Cardiac septum (tissue), 1 donor: ENCODE data around the gene TBPL1. TPM values are rescaled to one million over a fixed set of nuclear protein-coding genes. Genes with fewer than 3 reads are reported as not detected.
"Not testable (repeated sequence)": the region's sequence is repeated elsewhere in the genome, so short reads cannot be mapped to it uniquely, and the experiment has no call there.

Experiments used
- DNase-seq: peaks from one replicate; pipeline ENCODE4 v3.0.0-alpha.2; 2020; ENCODE audit warnings: low spot score
- intact Hi-C: fragments of 100-400 bp; cut with DNase I; formaldehyde crosslinking; loops from one replicate; pipeline ENCODE4 v1.14.0; 2022
- total RNA-seq: library from RNA; stranded (reverse); fragmentation: NEBNext Ultra II Directional; extraction: Animal tissue kit (Norgen Biotek cat#: 25700); gene quantifications from one replicate; pipeline ENCODE4 v1.2.1, GENCODE V29; 2021
- donor health status: DM: no; HTN: no; CAD: no.

TBPL1 gene
- total RNA-seq, 1 donor from 2014 or later = 12.2 TPM

- intact Hi-C loops = no loop called here
Observed at GRCh38 chr6:133969285-133969920, 16.4 kb downstream of the TBPL1 start.

GRCh38 chr6:133969921-133970295 lies 16.9 kb downstream of the TBPL1 start:
- intact Hi-C loops = no loop called here
- DNase-seq = no peak

More at GRCh38 chr6:133969285-133969920, 16.4 kb downstream of the TBPL1 start:
- DNase-seq = no peak

- intact Hi-C loops = loop anchor here (2.0 kb wide), 1 partner anchor 93 kb away; no protein-coding TSS in a partner anchor
- no peak for DNase-seq
Observed at GRCh38 chr6:133971861-133972260, 18.8 kb downstream of the TBPL1 start.

- DNase-seq = no peak
- intact Hi-C loops = loop anchor here (2.0 kb wide), 1 partner anchor 92 kb away; no protein-coding TSS in a partner anchor
Observed at GRCh38 chr6:133972388-133972787, 19.4 kb downstream of the TBPL1 start.

GRCh38 chr6:133973109-133973971 lies 20.3 kb downstream of the TBPL1 start:
- intact Hi-C loops = loop anchor here (1.0 to 2.0 kb wide), 2 partner anchors 20 to 91 kb away; partner anchors contain the start of gene TBPL1
- DNase-seq = no peak

- intact Hi-C loops = no loop called here
- no peak for DNase-seq
Observed at GRCh38 chr6:133977983-133978895, 25.2 kb downstream of the TBPL1 start.

- intact Hi-C loops = no loop called here
Observed at GRCh38 chr6:133978896-133979240, 25.8 kb downstream of the TBPL1 start.

GRCh38 chr6:133979269-133979963 lies 26.4 kb downstream of the TBPL1 start:
- DNase-seq, intact Hi-C loops: not testable (repeated sequence)

More at GRCh38 chr6:133978896-133979240, 25.8 kb downstream of the TBPL1 start:
- DNase-seq = no peak

- intact Hi-C loops = no loop called here
- DNase-seq = no peak
Observed at GRCh38 chr6:133980168-133980567, 27.1 kb downstream of the TBPL1 start.

- intact Hi-C loops = no loop called here
- no peak for DNase-seq
Observed at GRCh38 chr6:133983099-133983939, 30.3 kb downstream of the TBPL1 start.

- no peak for DNase-seq
- intact Hi-C loops = no loop called here
Observed at GRCh38 chr6:133985970-133986369, 32.9 kb downstream of the TBPL1 start.

- intact Hi-C loops = no loop called here
- no peak for DNase-seq
Observed at GRCh38 chr6:133986942-133987341, 33.9 kb downstream of the TBPL1 start.

GRCh38 chr6:133989525-133989924 lies 36.5 kb downstream of the TBPL1 start:
- intact Hi-C loops = no loop called here
- DNase-seq = no peak

GRCh38 chr6:133990321-133990720 lies 37.3 kb downstream of the TBPL1 start:
- intact Hi-C loops = no loop called here
- DNase-seq = no peak

- DNase-seq = no peak
Observed at GRCh38 chr6:133991096-133991593, 38.1 kb downstream of the TBPL1 start.

GRCh38 chr6:133992992-133993680 lies 40.1 kb downstream of the TBPL1 start:
- intact Hi-C loops = no loop called here
- no peak for DNase-seq

More at GRCh38 chr6:133991096-133991593, 38.1 kb downstream of the TBPL1 start:
- intact Hi-C loops = no loop called here

- DNase-seq = no peak
- intact Hi-C loops = no loop called here
Observed at GRCh38 chr6:133995296-133995695, 42.3 kb downstream of the TBPL1 start.

GRCh38 chr6:133995758-133996157 lies 42.7 kb downstream of the TBPL1 start:
- DNase-seq = no peak
- intact Hi-C loops = no loop called here
